K562 (cell line): ENCODE results near the gene ZNF862. TPM values are rescaled to one million over a fixed set of nuclear protein-coding genes. Genes with fewer than 3 reads are reported as not detected.

Source experiments
- ARID3A ChIP-seq: IDR thresholded peaks from 2 replicates; pipeline ENCODE4 v1.6.1; 2012; ENCODE audit warnings: low read depth, low read length, improper control_type of control experiment, borderline replicate concordance
- ESRRB ChIP-seq: fragments of 250-450 bp; sonication (Bioruptor Pico); IDR thresholded peaks from 2 replicates; pipeline ENCODE4 v1.5.0; 2020; ENCODE audit warnings: mild to moderate bottlenecking, moderate library complexity, borderline replicate concordance
- HNRNPH1 ChIP-seq: fragments of 200-400 bp; formaldehyde crosslinking; optimal IDR thresholded peaks from 2 replicates; pipeline ENCODE3; 2017; ENCODE audit warnings: low read depth, mild to moderate bottlenecking, low read length, moderate library complexity
- KDM5B ChIP-seq: fragments of 200-600 bp; sonication (generic); IDR thresholded peaks from 2 replicates; pipeline ENCODE4 v1.6.1; 2012; ENCODE audit warnings: low read depth, mild to moderate bottlenecking, moderate library complexity, low read length, control low read depth, inconsistent platforms; ENCODE audit not compliant: insufficient replicate concordance
- MAZ ChIP-seq, 2 experiments: fragments of 450-650 bp in 1 of 2; sonication (generic) in 1 of 2; formaldehyde crosslinking; IDR thresholded peaks in 1 of 2; conservative IDR thresholded peaks in 1 of 2; 2 replicates each; pipeline versions ENCODE4 v1.4.0 to v1.5.0; 2020; ENCODE audit warnings: mild to moderate bottlenecking in 1 of 2, missing genetic modification reagents in 1 of 2
- MBD2 ChIP-seq: sonication (generic); IDR thresholded peaks from 2 replicates; pipeline ENCODE4 v1.6.1; 2016; ENCODE audit warnings: low read depth, borderline replicate concordance
- MLLT1 ChIP-seq, 2 experiments: fragments of 450-650 bp; IDR thresholded peaks; 2 replicates each; pipeline ENCODE4 v1.6.1; 2016
- POLR2AphosphoS5 ChIP-seq: IDR thresholded peaks from 2 replicates; pipeline ENCODE4 v1.6.1; 2011; ENCODE audit warnings: mild to moderate bottlenecking, low read depth, low read length, moderate library complexity; ENCODE audit not compliant: control insufficient read depth, insufficient read depth
- POLR2G ChIP-seq: fragments of 200-400 bp; formaldehyde crosslinking; IDR thresholded peaks from 2 replicates; pipeline ENCODE4 v1.6.1; 2017; ENCODE audit warnings: low read depth, mild to moderate bottlenecking, antibody characterized with exemption, low read length, moderate library complexity
- PREB ChIP-seq: sonication (generic); formaldehyde crosslinking; IDR thresholded peaks from 2 replicates; pipeline ENCODE4 v1.8.1; 2023; ENCODE audit warnings: mild to moderate bottlenecking, missing genetic modification reagents
- RFX7 ChIP-seq: fragments of 250-450 bp; sonication (Bioruptor Pico); IDR thresholded peaks from 2 replicates; pipeline ENCODE4 v1.5.1; 2021; ENCODE audit warnings: mild to moderate bottlenecking
- TEAD2 ChIP-seq: fragments of 450-650 bp; IDR thresholded peaks from 2 replicates; pipeline ENCODE4 v1.6.1; 2016; ENCODE audit warnings: missing genetic modification characterization, control low read depth, missing compliant biosample characterization
- ZBTB49 ChIP-seq: sonication (generic); formaldehyde crosslinking; IDR thresholded peaks from 2 replicates; pipeline ENCODE4 v1.8.0; 2022; ENCODE audit warnings: missing genetic modification reagents, mild to moderate bottlenecking, borderline replicate concordance
- ZKSCAN3 ChIP-seq: fragments of 250-450 bp; sonication (Bioruptor Pico); IDR thresholded peaks from 2 replicates; pipeline ENCODE4 v1.4.0; 2020
- ZNF121 ChIP-seq: sonication (generic); formaldehyde crosslinking; conservative IDR thresholded peaks from 2 replicates; pipeline ENCODE4 v1.8.0; 2022; ENCODE audit warnings: missing genetic modification reagents
- ZNF384 ChIP-seq: IDR thresholded peaks from 2 replicates; pipeline ENCODE4 v1.6.1; 2012; ENCODE audit warnings: low read depth, low read length, improper control_type of control experiment
- ZNF444 ChIP-seq: fragments of 250-450 bp; sonication (Bioruptor Pico); IDR thresholded peaks from 2 replicates; pipeline ENCODE4 v1.4.0; 2020; ENCODE audit warnings: mild to moderate bottlenecking, moderate library complexity
- ZNF639 ChIP-seq, 2 experiments: fragments of 200-800 bp in 1 of 2; sonication (Bioruptor generic) in 1 of 2; sonication (generic) in 1 of 2; formaldehyde crosslinking in 1 of 2; IDR thresholded peaks in 1 of 2; conservative IDR thresholded peaks in 1 of 2; 2 replicates each; pipeline versions ENCODE4 v1.5.0 to v1.6.1; 2016 to 2020; ENCODE audit warnings: missing compliant biosample characterization in 1 of 2, missing genetic modification characterization in 1 of 2, missing genetic modification reagents in 1 of 2
- polyA plus RNA-seq, 8 experiments: library from polyadenylated mRNA; depleted of rRNA in 4 of 8; stranded (reverse) in 5 of 8; unstranded in 3 of 8; fragments of >200 nt; fragmentation: Nextera tagmentation in 2 of 8; fragmentation: Illumina TruSeq in 1 of 8; extraction: Ambion mirVana in 2 of 8; extraction: Trizol in 1 of 8; gene quantifications; 2 replicates each; pipeline versions ENCODE4 v1.2.1 to v1.2.3, GENCODE V29; 2011 to 2014; ENCODE audit warnings: inconsistent platforms in 1 of 8, missing spikeins in 1 of 8
- total RNA-seq, 7 experiments: library from RNA; depleted of rRNA in 6 of 7; stranded (reverse); fragments of >200 nt in 6 of 7; fragmentation: Illumina TruSeq in 2 of 7; extraction: Trizol in 2 of 7; gene quantifications; 2 replicates each; pipeline versions ENCODE4 v1.2.1 to v1.2.3, GENCODE V29; 2011 to 2021; ENCODE audit warnings: low replicate concordance in 1 of 7

Gene ZNF862
- total and polyA plus RNA-seq, 9 of the 15 experiments (the other 6 are each of a cell fraction or from before 2014, with no cell fraction given): 1.1 to 3.9 (median 2.6) TPM

- TF ChIP-seq ZNF639 (CRISPR knock-in tag; conservative IDR thresholded peaks at IDR 0.05 in 1 of 2, IDR thresholded peaks at IDR 0.05 in 1 of 2) (peak in 1 of 2 experiments; percentile 75; a peak in 1 of 4 replicates), KDM5B (peak; percentile 94), HNRNPH1 (no peak), ZKSCAN3 (CRISPR knock-in tag) (no peak), POLR2AphosphoS5 (peak; percentile 54; the same call in 1 of the 2 replicates), MLLT1 (IDR thresholded peaks at IDR 0.05) (no peak), ZNF121 (CRISPR knock-in tag) (no peak), ARID3A (no peak), PREB (CRISPR knock-in tag) (no peak), POLR2G (peak; percentile 91), ZNF444 (CRISPR knock-in tag) (peak; percentile 67; the same call in 1 of the 2 replicates), MAZ (CRISPR knock-in tag; conservative IDR thresholded peaks at IDR 0.05 in 1 of 2, IDR thresholded peaks at IDR 0.05 in 1 of 2) (peak; percentile 96 to 97), ESRRB (CRISPR knock-in tag) (no peak), MBD2 (peak; percentile 96), ZNF384 (no peak), ZBTB49 (CRISPR knock-in tag) (no peak), TEAD2 (no peak), RFX7 (no peak)
These were observed at the start of gene ZNF862 (continued) for GRCh38 chr7:149838224-149838991.
